Left ventricle myocardium superior (tissue), 1 donor: ENCODE data around the gene CHCHD6. TPM values are rescaled to one million over a fixed set of nuclear protein-coding genes. Genes with fewer than 3 reads are reported as not detected.
A peak's percentile ranks its signal among the peaks of the same experiment; 100 is the strongest.

ENCODE experiments used
- ATAC-seq: fragments of 200-7000 bp; cut with Tn5 transposase; one replicate; pipeline ENCODE4 v1.9.1; 2020; ENCODE audit warnings: mild to moderate bottlenecking, moderate library complexity
- DNase-seq: peaks from one replicate; pipeline ENCODE4 v3.0.0-alpha.2; 2020
- intact Hi-C: fragments of 100-400 bp; cut with micrococcal nuclease; formaldehyde crosslinking; loops from one replicate; pipeline ENCODE4 v1.11.0; 2022
- total RNA-seq: library from RNA; stranded (reverse); fragmentation: NEBNext Ultra II Directional; extraction: Animal tissue kit (Norgen Biotek cat#: 25700); gene quantifications from one replicate; pipeline ENCODE4 v1.2.1, GENCODE V29; 2021
- donor health status: DM: no; HTN: yes; CAD: no; lungs with severe emphysema.

CHCHD6 gene
- total RNA-seq, 1 donor from 2014 or later: 10.1 TPM

DNA sequence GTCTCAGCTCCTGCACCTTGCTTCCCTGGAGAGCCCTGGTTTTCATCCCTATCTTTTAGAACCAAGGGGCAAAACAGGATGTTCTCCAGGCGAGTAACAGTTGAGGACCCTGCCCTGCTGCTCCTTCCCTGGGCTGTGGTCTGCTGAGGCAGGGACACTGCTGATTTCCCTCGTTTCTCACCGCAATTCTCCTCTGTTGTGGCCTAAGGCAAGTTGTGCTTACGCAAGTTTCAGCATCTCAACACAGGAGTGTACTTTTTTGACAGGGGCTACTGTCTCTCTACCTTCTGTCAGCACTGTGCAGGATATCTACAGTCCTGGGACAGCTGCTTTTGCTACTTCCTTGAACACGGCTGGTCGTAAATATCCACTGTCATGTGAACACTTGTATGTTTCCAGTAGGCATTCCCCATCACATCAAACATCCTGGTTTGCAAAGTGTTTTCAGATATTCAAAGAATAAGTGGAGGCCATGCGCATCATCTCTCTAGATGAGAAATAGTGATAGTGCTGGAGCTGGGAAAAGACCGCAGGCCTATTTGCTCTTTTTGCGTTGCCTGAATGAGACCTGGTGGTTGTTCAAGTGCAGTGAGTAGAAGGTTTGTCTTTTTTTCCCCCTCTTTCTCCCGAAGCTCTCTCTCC is 168.8 kb downstream of the CHCHD6 start:
- DNase-seq: no peak
- intact Hi-C loops: no loop called here
- ATAC-seq: no peak

DNA sequence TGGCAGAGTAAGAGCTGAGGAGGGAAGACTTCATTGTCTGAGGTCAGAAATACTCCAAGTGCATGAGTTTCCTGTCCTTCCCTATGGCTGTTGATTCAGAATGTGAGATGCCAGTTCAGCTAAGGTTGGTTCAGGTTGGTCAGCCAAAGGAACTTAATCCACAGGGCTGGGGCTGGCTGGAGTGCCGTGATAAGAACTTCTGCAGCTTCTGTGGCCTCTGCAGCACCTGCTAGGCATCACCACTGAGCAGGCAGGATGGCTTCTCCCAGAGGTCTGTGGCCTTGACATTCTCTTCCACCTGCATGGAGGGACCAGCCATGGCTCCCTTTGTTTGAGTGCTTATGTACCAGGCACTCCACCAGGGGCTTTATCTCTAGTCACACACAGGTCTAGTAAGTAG is 169.4 kb downstream of the CHCHD6 start:
- DNase-seq: no peak
- no peak for ATAC-seq
- intact Hi-C loops: no loop called here

DNA sequence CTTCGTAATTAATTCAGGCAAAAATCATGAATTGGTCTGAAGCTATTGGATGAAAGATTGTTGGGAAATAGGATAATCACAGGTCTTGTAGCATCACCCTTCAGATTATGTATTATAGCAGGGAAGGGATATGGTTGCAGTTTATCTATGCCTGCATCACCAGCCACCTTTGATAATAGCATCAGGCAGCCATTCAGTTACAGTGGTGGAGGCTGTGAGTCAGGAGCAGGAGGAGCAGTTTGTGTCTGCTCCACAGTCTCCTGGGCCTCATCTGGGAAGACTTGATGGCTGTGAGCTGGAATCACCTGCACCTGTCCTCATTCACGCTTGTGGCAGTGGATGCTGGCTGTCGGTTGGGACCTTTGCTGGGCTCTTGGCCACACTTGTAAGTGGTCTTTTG is 174.6 kb downstream of the CHCHD6 start:
- no peak for ATAC-seq
- intact Hi-C loops: no loop called here
- no peak for DNase-seq

DNA sequence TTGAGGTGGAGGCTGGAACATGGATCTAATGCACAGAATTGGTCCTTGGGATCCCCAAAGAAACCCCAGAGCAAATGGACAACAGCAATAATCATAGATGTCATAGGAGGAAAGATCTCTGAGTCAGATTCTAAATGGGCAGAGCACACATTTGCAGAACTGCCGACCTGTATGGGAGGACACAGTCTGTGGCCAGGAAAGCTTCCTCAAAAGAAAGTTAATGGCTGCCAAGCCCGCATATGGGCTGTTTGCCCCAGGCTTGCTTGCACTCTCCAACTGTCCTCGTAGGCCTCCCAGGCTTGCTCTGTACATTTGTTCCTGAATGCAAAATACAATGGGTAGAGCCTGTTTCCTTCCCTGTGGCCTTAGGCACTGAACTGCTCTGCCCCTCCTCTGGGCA is 176.9 kb downstream of the CHCHD6 start:
- intact Hi-C loops: no loop called here
- DNase-seq: no peak
- no peak for ATAC-seq

DNA sequence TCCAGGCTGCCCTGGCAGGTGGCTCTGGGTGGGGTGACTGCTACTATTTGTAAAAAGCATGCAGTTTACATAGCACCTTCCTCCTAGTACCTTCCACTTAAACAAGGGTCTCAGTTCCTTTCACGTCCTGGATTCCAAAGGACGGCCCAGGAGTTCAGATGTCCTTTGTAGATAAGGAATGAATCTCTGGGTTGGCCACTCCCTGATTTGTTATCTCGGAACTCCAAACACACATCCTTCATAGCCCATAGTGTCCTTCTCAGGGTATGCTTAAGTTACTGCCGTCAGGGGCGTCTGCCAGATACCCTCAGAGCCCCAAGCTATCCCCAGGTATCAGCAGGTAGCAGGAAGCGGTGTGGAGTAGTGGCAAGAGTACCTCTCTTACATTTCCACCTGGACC is 177.8 kb downstream of the CHCHD6 start:
- DNase-seq: no peak
- intact Hi-C loops: no loop called here
- ATAC-seq: no peak

DNA sequence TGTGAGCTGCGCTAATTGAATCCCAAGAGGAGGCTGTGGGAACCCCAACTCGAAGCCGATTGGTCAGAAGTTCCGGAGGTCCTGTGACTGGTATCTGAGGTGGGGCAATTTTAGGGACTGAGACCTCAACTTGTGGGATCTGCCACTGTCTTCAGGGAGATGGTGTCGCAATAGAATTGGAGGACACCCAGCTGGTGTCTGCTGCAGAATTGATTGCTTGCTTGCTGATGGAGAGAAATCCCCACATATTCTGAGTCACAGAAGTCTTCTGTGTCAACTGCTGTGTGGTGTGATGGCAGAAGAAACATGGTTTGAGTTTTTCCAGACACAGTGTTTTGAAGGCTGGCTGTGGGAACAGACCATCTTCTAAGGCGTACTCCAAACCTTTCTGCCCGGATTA is 179.2 kb downstream of the CHCHD6 start:
- DNase-seq: no peak
- ATAC-seq: peak; percentile 55
- intact Hi-C loops: no loop called here

DNA sequence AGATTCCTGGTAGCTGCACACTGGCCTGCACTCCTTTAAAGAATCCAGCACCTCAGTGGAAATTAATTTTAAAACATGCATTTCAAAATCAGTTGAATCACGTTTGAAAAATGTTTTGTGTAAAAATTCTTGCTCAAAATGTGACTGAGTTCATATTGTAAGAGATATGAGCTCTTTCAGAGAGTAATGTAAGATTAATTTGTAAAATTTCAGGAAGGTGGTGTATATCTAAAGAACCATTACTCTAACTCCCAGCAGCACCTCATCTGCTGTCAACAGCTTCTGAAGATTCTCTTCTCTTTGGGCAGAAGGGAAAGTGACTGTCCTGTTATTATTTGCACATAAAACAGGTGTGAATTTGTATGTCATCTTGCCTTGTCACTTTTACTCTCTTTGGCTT is 181.4 kb downstream of the CHCHD6 start:
- no peak for DNase-seq
- intact Hi-C loops: no loop called here
- no peak for ATAC-seq

DNA sequence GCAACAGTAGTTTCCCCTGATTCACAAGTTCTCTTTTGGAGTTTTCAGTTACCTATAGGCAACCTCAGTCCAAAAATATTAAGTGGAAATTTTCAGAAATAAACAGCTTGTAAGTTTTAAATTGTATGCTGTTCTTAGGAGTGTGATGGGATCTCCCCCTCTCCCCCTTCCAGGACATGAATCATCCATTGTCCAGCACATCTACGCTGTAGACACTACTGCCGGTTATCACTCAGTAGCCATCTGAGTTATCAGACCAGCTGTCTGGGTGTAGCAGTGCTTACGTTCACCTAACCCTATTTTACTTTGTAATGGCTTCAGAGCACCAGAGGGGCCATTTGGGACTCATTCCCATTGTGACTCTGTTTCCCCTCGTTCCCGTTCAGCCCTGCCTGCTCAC is 182.2 kb downstream of the CHCHD6 start:
- intact Hi-C loops: no loop called here
- ATAC-seq: no peak
- no peak for DNase-seq

DNA sequence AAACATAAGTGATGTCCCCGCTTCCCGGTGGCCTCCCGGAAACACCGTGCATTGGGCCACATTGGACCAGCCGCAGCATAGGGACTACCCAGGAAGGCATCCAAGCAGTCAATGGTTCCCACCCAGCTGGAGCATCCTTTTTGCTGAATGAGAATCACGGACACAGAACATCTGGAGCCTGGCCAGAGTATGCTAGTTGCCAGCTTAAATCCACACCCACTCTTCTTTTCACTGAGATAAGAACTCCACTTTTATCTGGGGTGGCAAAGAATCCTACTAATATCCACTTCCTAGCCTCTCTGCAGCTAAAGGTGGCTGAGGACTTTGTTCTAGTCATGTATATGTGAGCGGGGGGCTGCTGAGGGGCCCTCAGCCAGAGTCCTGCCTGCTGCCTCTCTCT is 183.6 kb downstream of the CHCHD6 start:
- intact Hi-C loops: no loop called here
- ATAC-seq: no peak
- no peak for DNase-seq

DNA sequence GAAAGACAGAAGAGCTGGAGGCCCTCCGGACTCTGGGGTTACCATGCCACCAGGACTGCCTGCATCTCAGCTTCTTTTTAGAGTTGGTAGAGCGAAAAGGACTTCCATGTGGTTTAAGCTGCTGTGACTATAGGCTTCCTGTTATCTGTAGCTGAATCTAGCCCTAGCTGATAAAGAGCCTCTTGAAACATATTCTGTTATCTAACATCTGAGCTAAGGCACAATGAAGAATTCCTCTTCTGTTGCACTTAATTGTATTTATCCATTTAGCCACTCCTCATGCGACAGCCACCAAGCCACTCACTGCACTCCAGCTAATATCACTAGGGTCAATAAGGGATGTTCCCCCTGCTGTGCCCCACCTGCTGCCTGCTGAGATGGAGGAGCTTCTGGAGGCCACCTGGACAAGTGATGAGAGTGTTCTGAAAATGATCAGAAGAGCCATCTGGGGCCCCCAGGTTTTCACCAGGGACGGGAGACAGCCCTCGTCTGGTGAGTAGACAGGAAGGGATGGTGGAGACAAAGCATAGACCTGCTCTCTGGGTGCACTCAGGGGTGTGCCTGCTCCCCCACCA is 184.2 kb downstream of the CHCHD6 start:
- intact Hi-C loops: no loop called here
- no peak for ATAC-seq

DNA sequence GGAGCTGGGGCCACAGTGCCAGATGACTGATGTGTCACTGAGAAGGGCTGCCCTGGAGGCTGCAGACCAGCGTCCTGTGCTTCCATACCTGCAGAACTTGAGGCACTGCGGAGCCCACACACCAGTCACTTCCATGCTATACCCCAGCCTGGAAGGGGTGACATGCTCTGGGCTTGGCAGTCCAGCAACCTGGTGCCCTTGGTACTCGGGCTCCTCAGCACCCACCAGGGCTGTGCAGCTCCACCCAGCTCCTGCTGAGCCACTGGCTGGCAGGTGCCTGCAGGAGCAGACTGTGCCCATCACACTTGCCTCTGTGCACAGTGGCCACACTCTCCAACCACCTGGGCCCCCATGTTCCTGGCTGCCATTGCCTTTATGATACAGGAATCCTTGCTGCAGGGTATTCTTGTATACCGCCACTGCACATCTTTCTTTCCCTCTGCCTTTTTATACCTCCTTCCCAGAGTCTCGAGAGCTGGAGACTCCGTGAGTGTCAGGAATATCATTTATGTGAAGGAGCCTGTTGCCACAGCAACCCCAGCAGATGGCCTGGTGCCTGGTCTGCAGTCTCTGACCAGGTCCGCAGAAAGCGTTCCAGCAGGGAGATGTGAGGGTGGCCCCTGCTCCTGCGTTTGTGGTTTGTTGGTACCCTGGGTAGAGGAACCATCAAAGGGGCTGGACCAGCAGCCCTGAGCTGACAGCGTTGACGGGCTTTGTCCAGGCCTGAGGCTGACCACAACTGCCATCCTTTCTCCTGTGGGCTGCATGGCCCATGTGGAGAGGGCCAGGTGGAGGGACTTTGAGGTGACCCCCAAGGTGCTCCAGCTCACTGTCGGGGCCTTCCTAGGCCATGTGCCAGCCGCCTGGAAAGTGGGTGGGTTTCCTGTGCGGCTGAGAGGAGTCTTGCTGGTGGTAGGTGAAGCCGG is 185.5 kb downstream of the CHCHD6 start:
- ATAC-seq (no peak), DNase-seq (no peak)

More for the DNA sequence above, 184.2 kb downstream of the CHCHD6 start:
- no peak for DNase-seq

DNA sequence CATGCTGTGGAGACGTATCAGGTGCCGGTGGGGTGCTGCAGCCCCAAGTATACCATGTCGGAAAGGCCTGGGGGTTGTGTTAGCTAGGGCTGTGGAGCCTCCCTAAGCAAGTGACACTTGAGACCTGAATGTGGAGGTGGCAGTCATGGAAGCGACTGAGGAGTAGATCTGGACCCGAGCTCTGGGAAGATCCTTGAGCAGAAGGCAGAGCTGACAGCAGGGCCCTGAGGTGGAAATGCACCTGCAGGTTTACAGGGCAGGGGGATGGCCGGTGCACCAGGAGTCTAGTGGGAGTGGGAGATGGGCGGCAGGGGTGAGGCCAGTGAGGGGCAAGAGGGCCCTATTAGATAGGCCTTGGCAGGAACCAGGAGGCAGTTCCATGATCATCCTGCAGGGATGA is 187.1 kb downstream of the CHCHD6 start:
- DNase-seq (no peak), ATAC-seq (no peak)
- intact Hi-C loops: no loop called here

More for the DNA sequence above, 185.5 kb downstream of the CHCHD6 start:
- intact Hi-C loops: no loop called here

DNA sequence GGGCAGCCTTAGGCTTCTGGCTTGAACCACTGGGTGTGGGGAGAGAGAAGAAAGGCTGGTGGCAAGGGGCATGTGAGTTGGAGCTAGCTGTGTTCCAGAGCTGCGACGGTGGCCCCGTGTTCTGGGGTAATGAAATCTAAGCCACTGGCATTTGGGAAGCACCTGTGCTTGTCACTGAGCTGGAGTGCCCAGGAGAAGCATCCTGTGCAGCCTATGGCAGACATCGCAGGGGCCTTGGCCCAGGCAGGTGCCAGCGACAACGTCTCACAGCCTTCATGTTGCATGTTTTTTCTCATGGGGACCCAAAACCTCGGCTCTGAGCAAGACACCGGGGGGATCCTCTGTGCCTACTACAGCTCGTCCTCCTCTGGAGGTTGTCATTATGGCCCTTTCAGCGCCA is 187.8 kb downstream of the CHCHD6 start:
- intact Hi-C loops: no loop called here
- ATAC-seq (no peak), DNase-seq (no peak)

DNA sequence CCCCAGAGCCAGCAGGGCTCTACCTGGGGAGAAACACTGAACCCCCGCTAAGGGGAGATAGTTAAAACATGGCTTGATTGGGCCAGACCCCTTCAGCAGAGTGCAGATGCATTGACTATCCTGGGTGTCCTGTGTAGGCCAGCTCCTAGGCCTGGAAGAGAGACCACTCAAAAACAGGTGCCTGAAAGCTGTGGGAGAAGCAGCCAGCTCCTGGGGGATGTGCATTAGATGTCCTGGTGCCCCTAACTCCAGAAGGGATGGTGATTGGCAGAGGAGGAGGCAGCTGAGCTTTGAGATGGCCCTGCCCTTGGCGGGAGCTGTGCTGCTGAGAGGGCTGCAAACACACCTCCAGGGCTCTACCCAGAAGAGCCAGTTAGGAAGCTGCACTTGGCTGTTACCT is 189.6 kb downstream of the CHCHD6 start:
- no peak for ATAC-seq
- intact Hi-C loops: no loop called here
- no peak for DNase-seq

DNA sequence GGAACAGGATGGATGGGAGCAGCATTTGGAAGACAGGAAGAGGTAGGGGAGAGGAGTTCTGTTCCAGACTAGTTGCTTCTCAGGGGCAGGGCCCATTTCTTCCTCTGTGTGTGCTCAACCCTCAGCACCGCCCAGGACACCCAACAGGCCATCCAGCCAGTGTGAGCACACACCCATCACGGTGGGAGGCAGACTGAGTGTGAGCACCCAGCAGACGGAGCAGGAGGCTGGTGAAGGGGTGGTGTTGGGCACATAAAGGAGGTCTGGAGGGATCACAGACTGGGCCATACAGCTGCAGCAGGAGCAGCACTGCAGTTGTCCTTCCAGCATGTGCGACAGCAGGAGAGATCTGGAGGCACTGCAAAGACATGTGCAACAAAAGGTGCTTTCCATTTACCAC is 190.4 kb downstream of the CHCHD6 start:
- no peak for ATAC-seq
- intact Hi-C loops: no loop called here
- DNase-seq: no peak

DNA sequence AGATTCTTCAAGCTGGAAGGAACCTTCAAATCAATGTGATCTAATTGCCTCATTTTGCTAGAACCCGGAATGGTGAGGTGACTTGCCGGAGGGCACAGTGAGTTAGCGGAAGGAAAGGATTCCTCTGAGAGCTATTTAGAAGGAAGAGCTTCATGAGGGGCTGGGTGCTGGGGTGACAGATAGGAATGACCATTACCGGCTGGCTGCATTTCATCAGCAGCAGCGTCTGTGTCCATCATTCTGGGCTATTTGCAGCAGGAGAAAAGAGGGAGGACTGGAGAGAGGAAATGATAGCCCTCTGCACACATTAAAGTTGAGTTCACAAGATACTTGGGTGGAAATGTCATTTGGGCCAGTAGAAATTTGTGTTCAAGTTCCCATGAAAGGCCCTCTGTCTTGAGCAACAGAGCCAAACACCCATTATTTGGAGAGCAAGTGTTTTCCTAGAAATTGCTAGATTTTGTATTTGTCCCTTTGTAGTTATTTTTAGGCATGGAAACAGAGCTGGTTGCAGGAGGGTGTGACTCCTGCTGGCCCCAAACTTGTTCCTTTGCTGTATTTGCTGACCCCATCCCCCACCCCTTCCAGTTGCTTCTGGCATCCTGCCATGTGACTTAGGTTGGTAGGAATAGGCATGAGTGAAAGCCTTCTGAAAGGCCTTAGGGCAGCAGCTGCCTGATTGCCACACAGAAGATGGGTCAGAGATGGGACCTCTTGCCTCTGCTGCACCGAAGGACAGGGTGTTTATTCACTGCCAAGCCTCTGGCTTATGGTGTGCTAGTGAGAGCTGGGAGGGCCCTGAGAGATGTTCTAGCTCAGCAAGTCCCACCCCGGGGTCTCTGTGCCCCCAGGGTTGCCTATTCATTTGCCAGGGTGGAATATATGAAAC is 191.4 kb downstream of the CHCHD6 start:
- ATAC-seq (peak; percentile 42), DNase-seq (no peak)
- intact Hi-C loops: no loop called here

DNA sequence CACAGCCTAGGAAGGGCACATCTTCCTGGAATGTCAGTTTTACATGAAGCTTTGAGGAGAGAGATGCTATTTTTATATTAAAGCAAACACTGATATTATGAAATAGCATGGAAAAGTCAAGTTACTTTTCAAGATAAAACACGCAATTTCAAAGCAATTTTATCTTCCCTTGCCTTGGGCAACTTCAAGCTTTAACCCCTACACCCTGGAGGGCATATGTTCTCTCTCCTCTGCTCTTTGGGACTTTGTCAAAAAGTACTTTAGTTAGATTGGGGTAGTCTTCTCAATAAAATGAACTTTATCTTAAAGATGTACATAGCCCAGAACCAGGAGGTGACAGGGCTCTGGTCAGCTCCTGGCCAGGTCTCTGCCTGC is 192.0 kb downstream of the CHCHD6 start:
- ATAC-seq: no peak
- DNase-seq: no peak
- intact Hi-C loops: no loop called here

DNA sequence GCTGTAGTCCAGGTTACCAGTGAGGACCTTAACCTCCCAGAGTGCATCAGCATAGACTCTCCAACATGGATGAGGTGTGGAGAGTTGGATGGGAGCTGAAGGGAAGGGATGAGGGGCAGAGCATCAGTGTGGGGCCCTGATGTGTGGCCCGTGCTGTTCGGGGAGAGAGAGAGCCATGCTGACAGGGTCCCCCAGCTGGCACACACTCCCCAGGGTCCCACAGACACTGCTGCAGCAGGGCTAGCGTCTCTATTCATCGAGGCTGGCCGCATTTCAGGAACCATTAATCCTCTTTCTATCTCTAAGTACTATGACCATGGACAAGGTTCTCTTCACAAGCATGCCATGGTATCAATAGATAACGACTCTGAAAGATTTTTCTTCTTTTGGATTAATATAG is 192.9 kb downstream of the CHCHD6 start:
- intact Hi-C loops: no loop called here
- DNase-seq (no peak), ATAC-seq (no peak)

DNA sequence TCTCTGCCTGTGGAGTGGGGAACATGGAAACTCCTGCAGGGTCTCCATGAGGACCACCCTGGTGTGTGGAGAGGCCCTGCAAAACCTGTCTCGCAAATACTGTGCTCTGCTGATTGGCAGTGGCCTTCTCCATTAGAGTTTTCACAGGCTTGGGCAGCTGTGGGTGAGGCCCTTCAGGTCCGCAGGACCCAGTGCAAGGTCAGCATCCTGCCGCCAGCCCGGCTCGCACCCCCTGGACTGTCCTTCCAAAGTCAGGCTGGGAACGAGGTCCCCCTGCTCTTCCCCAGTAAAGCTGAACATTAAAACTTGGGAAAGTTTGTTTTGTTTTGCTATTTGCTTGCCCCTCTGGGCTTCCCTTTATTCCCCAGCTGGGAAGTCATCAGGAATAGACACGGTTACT is 193.9 kb downstream of the CHCHD6 start:
- no peak for ATAC-seq
- no peak for DNase-seq
- intact Hi-C loops: no loop called here
